COLO668 (cell line): ENCODE results near the gene SESN1.
"Not testable (repeated sequence)": the region's sequence is repeated elsewhere in the genome, so short reads cannot be mapped to it uniquely, and the experiment has no call there.

Source experiments
- DNase-seq: peaks from one replicate; lab custom pipeline; 2025; ENCODE audit not compliant: unreplicated experiment; lab: John Stamatoyannopoulos, UW

Gene SESN1

DNA sequence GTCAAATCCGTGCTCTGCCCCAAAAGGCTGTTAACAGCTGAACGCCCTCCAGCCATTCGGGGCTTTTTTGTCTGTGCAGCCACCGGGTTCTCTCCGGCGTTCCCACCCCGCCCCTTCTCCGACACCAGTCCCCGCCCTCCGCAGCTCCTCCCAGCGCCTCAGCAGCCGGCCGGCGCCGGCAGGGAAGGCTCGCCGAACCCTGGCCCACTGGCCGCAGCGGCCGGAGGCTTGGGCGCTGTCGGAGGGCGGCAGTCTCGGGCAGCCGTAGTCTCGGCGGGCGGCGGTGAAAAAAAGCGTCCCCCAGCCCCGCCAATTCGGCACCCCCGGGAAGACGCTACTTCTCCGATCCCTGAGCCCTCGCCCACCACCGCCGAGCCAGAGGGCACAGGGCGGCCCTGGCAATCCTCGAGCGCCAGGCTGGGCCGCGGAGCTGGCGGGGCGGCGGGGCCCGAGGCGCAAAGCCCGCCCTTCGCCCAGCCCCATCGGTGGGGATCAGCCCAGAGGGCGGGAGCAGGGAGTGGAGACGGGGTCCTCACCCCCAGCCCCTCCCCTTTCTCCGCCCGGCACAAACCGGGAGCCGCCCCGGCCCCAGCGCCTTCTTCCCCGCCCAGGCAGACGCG, at the start of gene SESN1:
Gene SESN1 (minus strand): TSS at position 431 of the 620 bp plus-strand sequence. CDS start 773 bp downstream, outside the sequence.
- peak; percentile 83 for DNase-seq

DNA sequence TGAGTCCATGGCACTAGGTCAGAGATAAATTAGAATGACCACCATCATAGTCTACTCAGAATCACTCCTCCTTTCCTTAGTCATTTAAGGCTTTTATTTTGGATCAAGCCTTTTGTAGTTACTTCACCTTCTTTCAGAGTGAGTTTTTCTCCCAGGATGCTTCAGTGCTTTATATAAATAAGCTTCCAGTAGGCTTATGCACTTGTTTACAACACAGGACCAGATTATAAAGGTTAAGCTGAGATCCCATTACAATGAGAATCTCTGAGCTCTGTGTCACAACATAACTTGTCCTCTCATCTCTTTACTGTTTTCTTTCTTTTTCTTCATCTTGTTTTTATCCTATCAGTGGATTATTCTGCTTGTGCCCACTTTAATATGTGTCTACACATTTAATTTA, 48.5 kb upstream of the SESN1 start:
- no peak for DNase-seq

DNA sequence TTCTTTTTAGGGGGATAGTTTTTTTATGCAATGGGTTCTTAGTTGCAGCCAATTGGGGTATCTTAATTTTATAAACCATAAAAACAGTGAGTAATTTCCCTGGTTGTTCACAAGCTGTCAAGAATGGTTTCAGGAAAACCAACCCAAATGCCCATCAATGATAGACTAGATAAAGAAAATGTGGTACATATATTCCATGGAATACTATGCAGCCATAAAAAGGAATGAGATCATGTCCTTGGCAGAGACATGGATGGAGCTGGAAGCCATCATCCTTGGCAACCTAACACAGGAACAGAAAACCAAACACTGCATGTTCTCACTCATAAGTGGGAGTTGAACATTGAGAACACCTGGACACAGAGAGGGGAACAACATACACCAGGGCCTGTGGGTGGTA, 47.4 kb upstream of the SESN1 start:
- DNase-seq: not testable (repeated sequence)

DNA sequence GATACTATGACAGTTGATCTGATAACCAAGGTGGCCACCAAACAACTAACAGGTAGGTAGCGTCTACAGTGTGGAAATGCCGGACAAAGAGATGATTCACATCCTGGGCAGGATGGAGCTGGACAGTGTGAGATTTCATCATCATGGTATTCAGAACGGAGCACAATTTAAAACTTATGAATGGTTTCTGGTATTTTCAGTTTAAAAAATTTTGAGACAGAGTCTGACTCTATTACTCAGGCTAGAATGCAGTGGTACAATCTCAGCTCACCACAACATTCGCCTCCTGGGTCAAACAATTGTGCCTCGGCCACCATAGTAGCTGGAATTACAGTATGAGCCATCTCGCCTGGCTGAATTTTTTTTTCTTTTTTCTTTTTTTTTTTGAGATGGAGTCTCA, 44.5 kb upstream of the SESN1 start:
- no peak for DNase-seq

DNA sequence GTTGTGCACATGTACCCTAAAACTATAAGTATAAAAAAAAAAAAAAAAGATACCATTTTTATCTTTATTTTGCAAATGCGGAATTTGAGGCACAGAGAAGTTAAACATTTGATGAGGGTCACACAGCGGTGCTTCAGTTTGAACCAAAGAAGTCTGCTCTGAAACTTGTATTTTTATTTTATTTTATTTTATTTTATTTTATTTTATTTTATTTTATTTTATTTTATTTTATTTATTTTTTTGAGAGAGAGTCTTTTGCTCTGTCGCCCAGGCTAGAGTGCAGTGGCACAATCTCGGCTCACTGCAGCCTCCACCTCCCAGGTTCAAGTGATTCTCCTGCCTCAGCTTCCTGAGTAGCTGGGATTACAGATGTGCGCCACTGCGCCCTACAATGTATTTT, 41.9 kb upstream of the SESN1 start:
- not testable (repeated sequence) for DNase-seq

DNA sequence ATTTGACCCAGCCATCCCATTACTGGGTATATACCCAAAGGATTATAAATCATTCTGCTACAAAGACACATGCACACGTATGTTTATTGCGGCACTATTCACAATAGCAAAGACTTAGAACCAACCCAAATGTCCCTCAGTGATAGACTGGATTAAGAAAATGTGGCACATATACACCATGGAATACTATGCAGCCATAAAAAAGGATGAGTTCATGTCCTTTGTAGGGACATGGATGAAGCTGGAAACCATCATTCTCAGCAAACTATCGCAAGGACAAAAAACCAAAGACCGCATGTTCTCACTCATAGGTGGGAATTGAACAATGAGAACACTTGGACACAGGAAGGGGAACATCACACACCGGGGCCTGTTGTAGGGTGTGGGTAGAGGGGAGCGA, 41.4 kb upstream of the SESN1 start:
- not testable (repeated sequence) for DNase-seq

DNA sequence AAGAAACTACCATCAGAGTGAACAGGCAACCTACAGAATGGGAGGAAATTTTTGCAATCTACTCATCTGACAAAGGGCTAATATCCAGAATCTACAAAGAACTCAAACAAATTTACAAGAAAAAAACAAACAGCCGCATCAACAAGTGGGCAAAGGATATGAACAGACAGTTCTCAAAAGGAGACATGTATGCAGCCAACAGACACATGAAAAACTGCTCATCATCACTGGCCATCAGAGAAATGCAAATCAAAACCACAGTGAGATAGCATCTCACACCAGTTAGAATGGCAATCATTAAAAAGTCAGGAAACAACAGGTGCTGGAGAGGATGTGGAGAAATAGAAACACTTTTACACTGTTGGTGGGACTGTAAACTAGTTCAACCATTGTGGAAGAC, 41.0 kb upstream of the SESN1 start:
- DNase-seq: not testable (repeated sequence)

DNA sequence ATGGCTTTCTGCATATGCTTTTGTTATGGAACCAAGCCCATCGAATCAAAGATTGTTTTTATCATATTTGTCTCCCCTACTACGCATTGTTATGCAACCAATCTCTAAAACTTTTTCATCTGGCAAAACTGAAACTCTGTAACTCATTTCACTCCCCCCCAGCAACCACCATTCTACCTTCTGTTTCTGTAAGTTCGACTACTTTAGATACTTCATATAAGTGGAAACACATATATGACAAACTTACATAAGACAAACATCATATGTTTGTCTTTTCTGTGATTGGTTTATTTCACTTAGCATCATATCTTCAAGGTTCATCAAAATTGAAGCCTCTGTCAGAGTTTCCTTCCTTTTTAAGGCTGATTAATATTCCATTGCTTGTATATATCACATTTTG, 35.4 kb upstream of the SESN1 start:
- no peak for DNase-seq

DNA sequence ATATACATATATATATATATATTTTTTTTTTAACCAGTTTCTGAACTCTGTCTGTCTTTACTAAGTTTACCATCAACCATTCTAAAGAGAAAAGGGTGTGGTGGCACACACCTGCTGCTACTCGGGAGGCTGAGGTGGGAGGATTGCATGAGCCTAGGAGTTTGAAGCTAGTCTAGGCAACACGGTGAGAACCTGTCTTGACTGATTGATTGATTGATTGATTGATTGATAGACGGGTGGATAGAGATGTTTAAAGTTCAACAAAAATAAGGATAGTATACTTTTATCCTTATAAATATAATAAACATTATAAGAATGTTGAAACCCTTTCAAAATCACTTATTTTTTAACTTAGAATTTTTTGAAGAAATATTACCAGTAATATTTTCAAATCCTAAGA, 30.9 kb upstream of the SESN1 start:
- DNase-seq: no peak

DNA sequence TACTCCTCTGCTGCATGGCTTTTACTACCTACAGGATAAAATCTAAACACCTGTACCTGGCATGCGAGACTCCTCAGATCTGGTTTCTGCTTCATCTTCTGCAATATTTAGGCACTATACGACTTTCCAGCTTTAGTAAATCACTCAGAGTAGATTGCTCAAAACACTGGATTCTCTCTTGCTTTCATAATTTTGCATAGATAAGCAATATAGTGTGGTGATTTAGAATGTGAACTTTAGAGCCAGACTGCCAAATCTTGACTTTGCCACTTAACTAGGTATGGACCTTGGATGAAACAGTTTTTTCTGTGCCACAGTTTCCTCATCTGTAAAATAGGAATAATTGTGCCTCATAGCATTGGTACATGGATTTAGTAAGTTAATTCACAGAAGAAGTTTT, 29.6 kb upstream of the SESN1 start:
- DNase-seq: no peak

DNA sequence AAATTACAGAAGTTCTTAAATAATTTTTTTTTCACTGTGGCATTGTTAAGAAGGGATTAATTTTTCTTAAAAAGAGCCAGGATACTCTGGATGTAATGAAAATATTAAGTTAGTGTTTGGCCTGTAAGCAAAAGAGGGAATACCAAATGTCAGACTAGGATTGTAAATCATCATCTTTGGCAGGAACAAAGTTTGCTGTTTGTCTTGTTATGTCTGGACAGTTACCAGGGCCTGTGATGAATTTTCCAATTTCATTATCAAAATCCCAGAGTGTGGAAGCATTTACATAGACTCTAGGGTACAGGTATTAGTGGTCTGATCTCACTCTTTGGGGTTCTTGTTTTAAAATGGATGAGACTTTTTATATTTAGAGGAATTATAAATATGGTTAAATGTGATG, 26.8 kb upstream of the SESN1 start:
- no peak for DNase-seq

DNA sequence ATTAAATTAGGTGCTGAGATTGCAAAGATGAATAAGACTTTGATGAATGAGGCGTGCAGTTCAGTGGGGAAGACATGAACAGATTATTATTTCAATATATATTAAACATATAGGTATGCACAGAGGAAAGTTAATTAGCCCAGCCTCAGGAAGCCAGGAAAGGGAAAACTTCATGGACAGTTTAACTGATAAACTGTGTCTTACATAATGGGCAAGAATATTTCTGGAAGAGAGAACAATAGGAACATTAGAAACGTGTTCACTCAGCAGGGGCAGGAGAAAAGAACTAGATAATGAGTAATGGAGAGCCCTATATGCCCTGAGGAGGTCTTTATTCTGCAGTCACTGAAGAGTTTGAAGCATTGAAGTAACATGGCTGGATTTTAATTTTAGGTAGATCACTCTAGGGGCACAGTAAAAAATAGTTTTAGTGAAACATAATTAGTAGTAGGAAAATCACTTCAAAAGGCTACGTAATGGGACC, 24.3 kb upstream of the SESN1 start:
- no peak for DNase-seq

DNA sequence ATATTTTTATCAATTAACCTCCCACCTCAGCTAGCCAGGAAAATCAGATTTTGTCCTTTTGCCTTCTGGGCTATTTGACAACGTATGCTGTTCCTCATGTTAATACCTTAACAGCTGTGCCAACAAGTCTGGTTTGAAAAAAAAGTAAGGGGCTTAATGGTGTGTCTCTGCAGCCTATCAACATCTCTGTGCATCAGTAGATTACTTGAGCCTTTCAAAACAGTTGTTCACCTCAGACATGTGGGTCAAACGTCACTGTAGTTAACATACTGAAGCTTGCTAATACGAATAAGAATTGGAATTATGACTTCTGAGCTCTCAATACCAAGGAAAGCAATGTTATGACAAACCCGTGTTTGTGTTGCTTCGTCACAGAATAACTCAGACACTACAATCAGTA, 23.7 kb upstream of the SESN1 start:
- no peak for DNase-seq

DNA sequence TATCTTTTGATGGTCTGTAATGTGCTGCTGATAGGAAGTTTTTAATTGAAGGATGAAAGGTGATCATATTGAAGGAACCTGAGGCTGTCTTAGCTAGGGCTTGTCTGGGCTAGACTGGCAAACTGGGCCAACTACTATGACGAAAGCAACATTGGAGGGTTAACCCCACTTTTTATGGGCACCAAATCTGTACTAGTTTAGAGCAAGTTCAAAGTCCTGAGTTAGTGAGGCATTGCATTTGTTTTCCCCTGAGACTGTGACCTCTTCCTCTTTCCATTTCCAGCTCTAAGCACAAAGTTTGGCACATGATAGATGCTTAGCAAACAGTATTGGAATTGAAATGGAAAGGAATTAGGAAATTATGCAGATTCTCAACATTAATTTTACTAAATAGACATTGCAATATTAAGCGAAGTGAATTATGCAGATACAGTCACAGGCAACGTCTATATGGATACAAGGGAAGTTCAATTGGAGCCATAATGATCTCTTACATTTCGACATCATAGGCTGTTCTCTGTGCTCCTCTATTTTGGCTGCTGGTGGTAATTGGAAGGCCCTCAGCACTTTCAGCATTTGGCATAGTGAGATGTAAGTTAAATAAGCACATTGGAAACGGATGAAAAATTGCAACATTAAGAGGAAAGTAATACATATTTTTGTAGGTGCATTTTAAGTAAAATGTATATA, 22.8 kb upstream of the SESN1 start:
- DNase-seq: no peak

DNA sequence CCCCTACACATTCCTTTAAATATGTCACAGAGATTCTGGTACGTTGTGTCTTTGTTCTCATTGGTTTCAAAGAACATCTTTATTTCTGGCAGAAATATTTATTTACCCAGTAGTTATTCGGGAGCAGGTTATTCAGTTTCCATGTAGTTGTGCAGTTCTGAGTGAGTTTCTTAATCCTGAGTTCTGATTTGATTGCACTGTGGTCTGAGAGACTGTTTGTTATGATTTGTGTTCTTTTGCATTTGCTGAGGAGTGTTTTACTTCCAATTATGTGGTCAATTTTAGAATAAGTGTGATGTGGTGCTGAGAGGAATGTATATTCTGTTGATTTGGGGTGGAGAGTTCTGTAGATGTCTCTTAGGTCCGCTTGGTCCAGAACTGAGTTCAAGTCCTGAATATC, 18.0 kb upstream of the SESN1 start:
- DNase-seq: not testable (repeated sequence)

DNA sequence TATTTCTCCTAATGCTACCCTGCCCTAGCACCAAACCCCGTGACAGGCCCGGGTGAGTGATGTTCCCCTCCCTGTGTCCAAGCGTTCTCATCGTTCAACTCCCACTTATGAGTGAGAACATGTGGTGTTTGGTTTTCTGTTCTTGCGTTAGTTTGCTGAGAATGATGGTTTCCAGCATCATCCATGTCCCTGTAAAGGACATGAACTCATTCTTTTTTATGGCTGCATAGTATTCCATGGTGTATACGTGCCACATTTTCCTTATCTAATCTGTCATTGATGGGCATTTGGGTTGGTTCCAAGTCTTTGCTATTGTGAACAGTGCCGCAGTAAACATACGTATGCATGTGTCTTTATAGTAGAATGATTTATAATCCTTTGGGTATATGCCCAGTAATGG, 15.0 kb upstream of the SESN1 start:
- not testable (repeated sequence) for DNase-seq

DNA sequence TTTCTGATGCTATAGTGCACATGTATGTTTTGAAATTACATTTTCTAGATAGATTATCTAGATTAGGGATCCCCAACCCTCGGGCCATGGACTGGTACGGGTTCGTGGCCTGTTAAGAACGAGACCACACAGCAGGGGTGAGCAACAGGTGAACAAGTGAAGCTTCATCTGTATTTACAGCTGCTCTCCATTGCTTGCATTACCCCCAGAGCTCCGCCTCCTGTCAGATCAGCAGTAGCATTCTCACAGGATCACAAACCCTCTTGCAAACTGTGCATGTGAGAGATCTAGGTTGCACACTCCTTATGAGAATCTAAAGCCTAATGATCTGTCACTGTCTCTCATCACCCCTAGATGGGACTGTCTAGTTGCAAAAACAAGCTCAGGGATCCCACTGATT, 11.0 kb upstream of the SESN1 start:
- DNase-seq: no peak

DNA sequence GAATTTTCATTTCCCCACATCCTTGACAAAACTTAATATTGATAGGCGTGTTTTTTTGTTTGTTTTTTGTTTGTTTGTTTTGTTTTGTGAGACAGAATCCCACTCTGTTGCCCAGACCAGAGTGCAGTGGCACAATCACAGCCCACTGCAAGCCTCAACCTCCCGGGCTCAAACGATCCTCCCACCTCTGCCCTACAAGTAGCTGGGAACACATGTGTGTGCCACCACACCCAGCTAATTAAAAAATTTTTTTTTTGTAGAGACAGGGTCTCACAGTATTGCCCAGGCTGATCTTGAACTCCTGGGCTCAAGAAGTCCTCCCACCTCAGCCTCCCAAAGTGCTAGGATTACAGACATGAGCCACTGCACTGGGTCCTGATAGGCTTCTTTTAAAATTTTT, 9.9 kb upstream of the SESN1 start:
- DNase-seq: no peak

DNA sequence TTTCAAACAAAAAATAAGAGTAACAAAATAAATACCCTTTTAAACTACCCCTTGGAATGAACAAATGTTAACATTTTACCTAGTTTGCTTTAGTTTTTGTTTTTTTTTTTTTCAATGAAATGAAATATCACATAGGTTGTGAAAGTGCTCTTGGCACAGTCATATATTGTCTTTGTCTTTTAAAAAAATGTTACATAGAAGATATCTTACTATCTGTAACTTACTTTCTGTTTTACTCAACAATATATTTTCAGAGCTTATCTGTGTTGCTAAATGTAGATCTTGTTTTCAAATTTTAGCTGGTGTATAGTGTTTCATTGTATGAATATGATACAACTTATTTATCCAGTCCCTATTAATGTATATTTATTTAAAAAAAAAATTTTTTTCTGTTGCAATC, 9.3 kb upstream of the SESN1 start:
- DNase-seq: no peak

DNA sequence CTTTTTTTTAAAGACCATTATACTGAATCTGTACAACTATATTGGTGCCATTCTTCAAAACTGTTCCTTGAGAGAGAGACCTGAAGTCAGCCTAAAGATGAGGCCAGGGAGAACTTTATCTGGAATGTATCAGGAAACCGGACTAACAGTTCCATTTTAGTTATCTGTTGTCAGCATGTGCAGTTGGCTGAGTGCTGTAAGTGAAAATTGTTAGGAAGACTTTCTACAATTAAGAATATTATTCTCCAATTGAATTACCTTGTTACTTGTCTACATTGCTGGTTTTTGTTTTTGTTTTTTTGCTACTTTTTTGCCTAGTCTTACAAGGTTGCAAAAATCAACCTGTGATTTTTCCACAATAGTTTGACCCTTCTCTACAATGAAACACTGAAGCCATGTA, 8.1 kb upstream of the SESN1 start:
- DNase-seq: no peak

DNA sequence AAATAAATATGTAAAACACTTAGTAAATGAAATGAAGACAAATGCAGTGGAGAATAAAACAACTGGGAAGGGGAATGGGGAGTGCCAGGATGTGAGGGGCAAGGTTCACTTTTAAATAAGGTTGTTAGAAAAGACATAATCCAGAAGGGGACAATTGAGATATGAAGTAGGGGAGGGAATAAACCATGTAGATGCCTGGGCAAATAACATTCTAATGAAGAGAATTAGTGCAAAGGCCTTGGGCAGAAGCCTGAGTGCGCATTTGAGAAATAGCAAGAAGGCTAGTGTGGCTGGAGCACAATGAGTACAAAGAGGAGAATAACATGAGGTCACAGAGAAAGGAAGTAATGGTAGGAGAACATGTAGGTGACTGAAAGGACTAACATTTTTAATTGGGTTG, 3.0 kb upstream of the SESN1 start:
- DNase-seq: no peak

DNA sequence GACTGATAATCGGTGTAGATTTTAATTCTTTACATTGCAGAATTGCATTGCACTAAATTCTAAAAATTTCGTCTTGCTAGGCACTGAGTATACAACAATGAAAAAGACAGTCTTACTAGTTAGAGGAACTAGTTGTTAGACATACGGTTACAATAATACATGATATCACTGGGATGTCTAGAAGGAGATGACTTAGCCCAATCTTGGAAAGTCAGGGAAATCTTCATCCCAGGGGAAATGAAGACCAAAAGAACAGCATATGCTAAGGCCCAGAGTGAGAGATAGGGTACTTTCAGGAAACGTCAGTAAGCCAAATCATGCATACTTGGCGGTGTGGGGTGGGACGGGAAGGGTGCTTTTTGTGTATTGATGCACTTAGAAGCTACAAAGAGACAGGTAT, 1.6 kb upstream of the SESN1 start:
- no peak for DNase-seq

DNA sequence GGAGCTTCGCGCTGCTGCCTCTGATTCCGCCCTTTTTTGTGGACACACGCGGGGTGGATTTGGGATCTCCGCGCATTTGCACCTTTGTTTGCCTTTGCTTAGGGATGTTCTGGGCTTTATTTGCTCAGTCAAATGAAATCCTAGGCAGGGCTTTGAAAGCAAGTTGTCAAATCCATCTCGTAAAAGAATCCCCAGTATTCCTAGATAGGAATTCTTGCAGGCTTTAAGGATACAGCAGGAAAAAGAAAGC, 1.1 kb upstream of the SESN1 start:
- no peak for DNase-seq
